Right atrium auricular region (tissue), 2 donors: ENCODE measurements around the gene FAM53B. TPM values are rescaled to one million over a fixed set of nuclear protein-coding genes. Genes with fewer than 3 reads are reported as not detected.

Experiments used
- DNase-seq: peaks from one replicate; pipeline ENCODE4 v3.0.0-alpha.2; 2019; ENCODE audit warnings: low spot score
- H3K27ac ChIP-seq, 2 donors: fragments of 200-600 bp; sonication (generic); 1 replicate in 1 of 2; 2 replicates in 1 of 2; pipeline ENCODE4 v1.5.1; 2016 to 2019
- H3K27me3 ChIP-seq, 2 donors: fragments of 200-600 bp; sonication (generic); one replicate each; pipeline versions ENCODE4 v1.5.1 to v1.6.0; 2017 to 2019
- H3K36me3 ChIP-seq: fragments of 200-600 bp; sonication (generic); one replicate; pipeline ENCODE4 v1.5.1; 2016
- H3K4me1 ChIP-seq, 2 donors: fragments of 200-600 bp; sonication (generic); one replicate each; pipeline versions ENCODE4 v1.5.1 to v1.6.0; 2017 to 2019
- H3K4me3 ChIP-seq, 2 donors: fragments of 200-600 bp; sonication (generic); 1 replicate in 1 of 2; 2 replicates in 1 of 2; pipeline ENCODE4 v1.5.1; 2017 to 2019; ENCODE audit warnings: mild to moderate bottlenecking in 1 of 2, moderate library complexity in 1 of 2
- H3K9me3 ChIP-seq, 2 donors: fragments of 200-600 bp; sonication (generic); one replicate each; pipeline ENCODE4 v1.5.1; 2019
- total RNA-seq, 2 donors: library from RNA; depleted of rRNA; stranded (reverse); fragments of >200 nt; gene quantifications; one replicate each; pipeline ENCODE4 v1.1.0, GENCODE V29; 2016
- TF ChIP-seq, protein P1 (sequence below), 2 donors: fragments of 200-600 bp; sonication (generic); IDR thresholded peaks; one replicate each; pipeline ENCODE4 v1.5.1; 2019; ENCODE audit warnings: antibody characterized with exemption in 2 of 2

The FAM53B gene
- total RNA-seq, 2 donors from 2014 or later, result 30.3 to 31.1 TPM

DNA sequence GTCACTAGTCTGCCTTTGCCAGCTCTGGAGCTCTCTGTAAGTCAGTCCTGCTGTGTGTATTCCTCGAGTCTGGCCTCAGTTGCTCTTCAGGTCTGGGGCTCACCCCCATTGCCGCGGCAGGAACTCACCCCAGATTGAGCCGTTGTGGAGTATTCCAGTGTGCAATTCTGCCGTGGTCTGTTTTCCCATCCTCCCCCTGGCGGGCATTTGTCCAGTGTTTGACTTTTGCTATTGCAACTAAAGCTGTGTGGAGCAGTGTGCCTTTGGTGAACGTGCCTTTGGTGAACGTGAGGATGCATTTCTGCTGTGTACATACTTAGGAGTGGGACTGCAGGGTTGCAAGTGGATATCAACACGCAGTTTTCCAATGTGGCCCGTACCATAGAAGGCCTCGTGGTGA lies 134.5 kb downstream of the FAM53B start:
- TF ChIP-seq, protein P1, sequence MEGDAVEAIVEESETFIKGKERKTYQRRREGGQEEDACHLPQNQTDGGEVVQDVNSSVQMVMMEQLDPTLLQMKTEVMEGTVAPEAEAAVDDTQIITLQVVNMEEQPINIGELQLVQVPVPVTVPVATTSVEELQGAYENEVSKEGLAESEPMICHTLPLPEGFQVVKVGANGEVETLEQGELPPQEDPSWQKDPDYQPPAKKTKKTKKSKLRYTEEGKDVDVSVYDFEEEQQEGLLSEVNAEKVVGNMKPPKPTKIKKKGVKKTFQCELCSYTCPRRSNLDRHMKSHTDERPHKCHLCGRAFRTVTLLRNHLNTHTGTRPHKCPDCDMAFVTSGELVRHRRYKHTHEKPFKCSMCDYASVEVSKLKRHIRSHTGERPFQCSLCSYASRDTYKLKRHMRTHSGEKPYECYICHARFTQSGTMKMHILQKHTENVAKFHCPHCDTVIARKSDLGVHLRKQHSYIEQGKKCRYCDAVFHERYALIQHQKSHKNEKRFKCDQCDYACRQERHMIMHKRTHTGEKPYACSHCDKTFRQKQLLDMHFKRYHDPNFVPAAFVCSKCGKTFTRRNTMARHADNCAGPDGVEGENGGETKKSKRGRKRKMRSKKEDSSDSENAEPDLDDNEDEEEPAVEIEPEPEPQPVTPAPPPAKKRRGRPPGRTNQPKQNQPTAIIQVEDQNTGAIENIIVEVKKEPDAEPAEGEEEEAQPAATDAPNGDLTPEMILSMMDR (IDR thresholded peaks at IDR 0.05), result no peak
- Histone ChIP-seq H3K9me3 (no peaks in the 10 kb centered on the region), H3K27ac (no peak overlapping the region), H3K36me3 (no peaks in the 10 kb centered on the region), H3K4me1 (peaks cover 0 to 19% of the 10 kb centered on the region in 2 donors), H3K27me3 (no peaks in the 10 kb centered on the region), H3K4me3 (no peak overlapping the region)
- no peak for DNase-seq

DNA sequence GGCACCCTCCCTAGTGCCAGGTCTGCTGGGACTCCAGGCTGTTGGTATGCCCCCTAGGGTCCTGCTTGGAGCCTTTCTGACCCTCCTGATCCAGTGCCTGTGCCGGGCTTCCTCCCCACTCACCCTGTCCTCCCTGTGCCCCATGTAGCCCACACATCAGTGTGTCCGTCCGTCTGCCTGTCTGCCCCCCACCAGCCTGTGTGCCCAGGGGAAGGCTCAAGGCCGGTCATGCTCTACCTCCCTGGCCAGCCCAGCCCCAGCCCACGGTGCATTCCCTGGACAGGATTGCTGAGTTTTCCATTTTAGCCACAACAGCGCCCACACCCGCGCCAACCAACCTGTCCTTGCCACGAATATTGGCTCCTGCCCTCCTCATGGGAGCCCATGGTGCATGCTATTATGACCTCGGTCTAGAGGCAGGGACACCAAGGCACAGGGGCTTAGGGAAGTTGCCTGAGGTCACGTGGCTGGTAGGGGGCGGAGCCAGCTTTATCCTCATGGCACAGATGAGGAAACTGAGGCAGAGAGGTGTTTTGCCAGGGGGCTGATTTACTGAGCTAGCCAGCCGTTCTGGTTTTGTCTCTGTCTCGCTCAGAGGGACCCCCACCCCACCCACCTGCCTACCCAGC lies 136.0 kb downstream of the FAM53B start:
- H3K27ac ChIP-seq, result no peak overlapping the region
- H3K4me1 ChIP-seq, result peaks cover 0 to 10% of the 10 kb centered on the region in 2 donors
- no peaks in the 10 kb centered on the region for H3K36me3 ChIP-seq
- DNase-seq, result no peak
- no peak overlapping the region for H3K4me3 ChIP-seq
- no peaks in the 10 kb centered on the region for H3K27me3 ChIP-seq
- no peaks in the 10 kb centered on the region for H3K9me3 ChIP-seq
- TF ChIP-seq, protein P1 (IDR thresholded peaks at IDR 0.05), result no peak

DNA sequence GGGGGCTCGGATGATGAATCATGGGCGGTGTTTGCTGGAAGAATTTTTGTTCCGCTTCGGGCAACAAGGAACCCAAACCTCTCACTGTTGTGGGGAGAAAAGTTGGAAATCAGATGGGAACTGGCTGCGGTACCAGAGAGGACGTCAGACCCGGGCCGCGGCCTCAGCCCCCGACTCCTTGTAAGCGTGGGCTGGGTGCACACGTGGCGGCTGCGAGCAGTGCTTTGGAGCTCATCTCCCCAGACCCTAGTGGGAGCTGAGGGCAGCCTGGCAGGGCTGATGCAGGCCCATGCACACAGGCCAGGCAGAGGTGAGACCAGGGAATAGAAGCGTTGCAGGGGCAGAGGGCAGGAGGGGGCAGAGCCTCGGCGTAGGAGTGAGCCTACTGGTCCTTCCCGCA lies 136.5 kb downstream of the FAM53B start:
- H3K36me3 ChIP-seq, result no peaks in the 10 kb centered on the region
- no peak for DNase-seq
- H3K27ac ChIP-seq, result no peak overlapping the region
- no peak overlapping the region for H3K4me3 ChIP-seq
- peaks cover 0 to 5% of the 10 kb centered on the region in 2 donors for H3K4me1 ChIP-seq
- TF ChIP-seq, protein P1 (IDR thresholded peaks at IDR 0.05), result no peak
- no peaks in the 10 kb centered on the region for H3K27me3 ChIP-seq
- no peaks in the 10 kb centered on the region for H3K9me3 ChIP-seq

DNA sequence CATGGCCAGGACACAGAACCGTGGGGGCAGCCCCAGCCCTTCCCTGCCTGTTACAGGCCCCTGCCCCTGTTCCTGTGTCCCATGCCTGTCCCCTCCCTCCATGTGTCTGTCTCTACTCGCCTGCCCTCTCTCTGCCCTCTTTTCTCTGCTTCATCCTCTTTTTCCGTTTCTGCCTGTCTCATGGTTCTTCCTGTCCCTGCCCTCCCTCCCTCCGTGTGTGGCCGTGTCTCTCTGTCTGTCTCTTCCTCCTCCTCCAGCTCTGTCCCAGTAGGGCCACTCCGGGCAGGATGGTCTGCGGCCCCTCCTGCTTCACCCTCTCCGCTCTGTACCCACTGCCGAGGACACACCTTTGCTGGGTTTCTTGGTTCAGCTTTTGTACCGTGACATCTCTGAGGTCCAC lies 137.4 kb downstream of the FAM53B start:
- TF ChIP-seq, protein P1 (IDR thresholded peaks at IDR 0.05), result no peak
- Histone ChIP-seq H3K27ac (no peak overlapping the region), H3K27me3 (no peaks in the 10 kb centered on the region), H3K9me3 (no peaks in the 10 kb centered on the region), H3K36me3 (no peaks in the 10 kb centered on the region), H3K4me1 (no peaks in the 10 kb centered on the region), H3K4me3 (no peak overlapping the region)
- DNase-seq, result no peak

DNA sequence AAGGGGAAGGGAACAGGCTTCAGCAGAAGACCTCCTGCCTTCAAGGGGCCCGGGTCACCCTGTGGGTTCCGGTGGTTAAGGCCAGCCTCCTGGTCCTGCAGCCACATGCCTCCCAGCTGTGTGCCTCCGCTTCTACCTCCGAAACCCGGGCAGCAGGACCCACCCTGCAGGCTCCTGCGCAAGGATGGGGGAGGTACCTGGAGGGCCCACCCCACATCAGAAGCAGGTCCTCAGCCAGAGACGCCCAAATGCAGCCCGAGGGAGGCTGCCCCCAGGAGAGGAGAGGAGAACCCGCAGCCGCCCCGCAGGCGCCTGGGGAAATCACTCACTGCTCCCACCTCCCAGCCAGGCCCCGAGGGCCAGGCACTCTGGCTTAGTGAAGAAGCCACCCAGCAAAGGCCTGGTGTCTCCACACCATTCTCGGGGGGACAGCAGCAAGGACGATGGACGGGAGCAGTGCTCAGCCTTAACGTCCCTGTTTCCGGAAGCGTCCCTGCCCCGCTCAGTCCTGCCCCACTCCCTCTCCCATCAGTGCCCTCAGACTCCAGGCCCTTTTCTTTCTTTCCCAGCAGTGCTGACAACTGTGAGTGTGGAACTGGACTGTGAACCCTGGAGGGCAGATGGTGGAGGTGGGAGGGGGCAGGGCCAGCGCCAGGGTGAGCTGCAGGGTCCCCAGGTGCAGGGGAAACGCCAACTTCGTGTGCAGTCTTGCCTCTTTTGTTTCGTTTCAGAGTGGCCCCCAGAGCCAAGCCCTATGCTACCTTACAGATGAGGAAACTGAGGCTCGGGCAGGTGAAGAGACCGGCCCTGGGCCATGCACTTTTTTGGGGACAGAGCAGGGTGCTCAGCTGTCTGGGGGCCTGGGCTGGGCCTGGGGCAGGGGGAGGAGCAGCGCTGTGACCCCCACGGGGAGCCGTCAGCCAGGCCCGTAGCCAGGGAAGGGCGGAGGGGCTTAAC lies 138.0 kb downstream of the FAM53B start:
- no peaks in the 10 kb centered on the region for H3K4me1 ChIP-seq

More for the DNA sequence above, 138.0 kb downstream of the FAM53B start:
- Histone ChIP-seq H3K27ac (no peak overlapping the region), H3K9me3 (no peaks in the 10 kb centered on the region), H3K4me3 (no peak overlapping the region), H3K27me3 (no peaks in the 10 kb centered on the region), H3K36me3 (no peaks in the 10 kb centered on the region)
- TF ChIP-seq, protein P1 (IDR thresholded peaks at IDR 0.05), result no peak
- no peak for DNase-seq
